K562 (cell line): ENCODE data around the gene MYO3B. TPM values are rescaled to one million over a fixed set of nuclear protein-coding genes. Genes with fewer than 3 reads are reported as not detected.

ENCODE experiments used
- ATAC-seq: fragments of 200-7000 bp; cut with Tn5 transposase; 3 replicates; pipeline ENCODE4 v1.9.1; 2020; ENCODE audit warnings: moderate library complexity
- BruUV-seq: library from RNA; stranded (reverse); fragments of 400-500 nt; replicated peaks from 2 replicates; lab custom pipeline; 2021; lab: Mats Ljungman, UMichigan
- CTCF ChIA-PET: fragments of 300-600 bp; formaldehyde crosslinking; extraction: SDS; loops from one replicate; lab custom pipeline; 2021; ENCODE audit warnings: low intra/inter-chr PET ratio; lab: Yijun Ruan, JAX
- POLR2A ChIA-PET: fragments of 300-600, 350-650 bp; sonication (Branson Sonifier 250); formaldehyde crosslinking; extraction: SDS; loops from one replicate; lab custom pipeline; 2021; ENCODE audit warnings: antibody characterized with exemption, inconsistent platforms; lab: Yijun Ruan, JAX
- DNase-seq, 4 experiments: peaks; one replicate each; pipeline versions ENCODE4 v3.0.0 to v3.0.0-alpha.2; 2011 to 2018; ENCODE audit warnings: low spot score in 3 of 4, mixed read lengths in 3 of 4; ENCODE audit errors: extremely low read depth in 1 of 4
- FAIRE-seq: peaks from 2 replicates; lab custom pipeline; 2011; peaks lifted over from hg19 to GRCh38; lab: Jason Lieb, UNC
- H2AFZ ChIP-seq: 2 replicates; pipeline ENCODE4 v1.6.0; 2011; ENCODE audit warnings: low read depth, low read length, control low read depth, inconsistent platforms
- H3K27ac ChIP-seq: fragments of 200-600 bp; 3 replicates; pipeline ENCODE4 v1.8.0; 2011; ENCODE audit warnings: low read depth, mild to moderate bottlenecking, control low read depth, inconsistent platforms, low read length, moderate library complexity, mixed read lengths; ENCODE audit errors: extremely low read depth
- H3K27me3 ChIP-seq, 2 experiments: fragments of 300-600 bp in 1 of 2; 2 replicates in 1 of 2; 3 replicates in 1 of 2; pipeline versions ENCODE4 v1.6.0 to v1.8.0; 2011; ENCODE audit warnings: inconsistent platforms in 2 of 2, low read length in 2 of 2, mild to moderate bottlenecking in 1 of 2, mixed read lengths in 1 of 2, moderate library complexity in 1 of 2; ENCODE audit not compliant: control insufficient read depth in 2 of 2, insufficient read depth in 2 of 2
- H3K36me3 ChIP-seq: fragments of 300-600 bp; 3 replicates; pipeline ENCODE4 v1.8.0; 2011; ENCODE audit warnings: mild to moderate bottlenecking, low read length, inconsistent platforms; ENCODE audit not compliant: control insufficient read depth, insufficient read depth
- H3K4me1 ChIP-seq, 2 experiments: fragments of 200-600 bp in 1 of 2; replicated peaks in 1 of 2; 2 replicates in 1 of 2; 3 replicates in 1 of 2; pipeline versions ENCODE4 v1.5.1 to v1.8.0; 2011; ENCODE audit warnings: inconsistent platforms in 2 of 2, low read length in 2 of 2, mild to moderate bottlenecking in 1 of 2, mixed read lengths in 1 of 2, moderate library complexity in 1 of 2; ENCODE audit not compliant: control insufficient read depth in 2 of 2, insufficient read depth in 2 of 2
- H3K4me2 ChIP-seq: 2 replicates; pipeline ENCODE4 v1.6.1; 2011; ENCODE audit warnings: low read length, control low read depth, inconsistent platforms, mixed read lengths; ENCODE audit not compliant: insufficient read depth
- H3K4me3 ChIP-seq: fragments of 200-600 bp; sonication (generic), shearing (Covaris generic); 2 replicates; pipeline ENCODE4 v1.5.1; 2016; ENCODE audit warnings: control low read depth, inconsistent platforms
- H3K79me2 ChIP-seq: fragments of 200-600 bp; 3 replicates; pipeline ENCODE4 v1.8.0; 2011; ENCODE audit warnings: low read length, inconsistent platforms; ENCODE audit not compliant: control insufficient read depth, insufficient read depth
- H3K9ac ChIP-seq, 2 experiments: 2 replicates each; pipeline versions ENCODE4 v1.6.0 to v1.6.1; 2011; ENCODE audit warnings: low read depth in 2 of 2, low read length in 2 of 2, control low read depth in 1 of 2, inconsistent platforms in 1 of 2, mild to moderate bottlenecking in 1 of 2, mixed read lengths in 1 of 2; ENCODE audit not compliant: insufficient read depth in 1 of 2
- H3K9me1 ChIP-seq: one replicate; pipeline ENCODE4 v1.6.0; 2011; ENCODE audit warnings: inconsistent platforms, mild to moderate bottlenecking, low read length, moderate library complexity; ENCODE audit not compliant: control insufficient read depth, insufficient read depth
- H3K9me3 ChIP-seq: replicated peaks from 2 replicates; pipeline ENCODE4 v1.5.1; 2011; ENCODE audit warnings: low read depth, low read length, inconsistent platforms; ENCODE audit not compliant: control insufficient read depth, insufficient read depth
- H4K20me1 ChIP-seq: replicated peaks from 2 replicates; pipeline ENCODE4 v1.6.1; 2011; ENCODE audit warnings: low read length, inconsistent platforms, mixed read lengths; ENCODE audit not compliant: control insufficient read depth, insufficient read depth
- HMGN3 ChIP-seq: IDR thresholded peaks from 2 replicates; pipeline ENCODE4 v1.6.1; 2011; ENCODE audit warnings: borderline replicate concordance, low read depth, mild to moderate bottlenecking, mixed read lengths, low read length; ENCODE audit not compliant: insufficient read length; ENCODE audit errors: extremely low read depth
- MEF2A ChIP-seq: IDR thresholded peaks from 2 replicates; pipeline ENCODE4 v1.6.1; 2011; ENCODE audit warnings: low read depth, mild to moderate bottlenecking, low read length, moderate library complexity; ENCODE audit not compliant: control insufficient read depth
- NCOA2 ChIP-seq, 2 experiments: fragments of 450-650 bp; IDR thresholded peaks; 2 replicates each; pipeline ENCODE4 v1.6.1; 2018; ENCODE audit warnings: mild to moderate bottlenecking in 2 of 2, moderate library complexity in 1 of 2; ENCODE audit not compliant: partially characterized antibody in 2 of 2
- OTX1 ChIP-seq: fragments of 450-650 bp; formaldehyde crosslinking; IDR thresholded peaks from 2 replicates; pipeline ENCODE4 v1.4.0; 2022; ENCODE audit warnings: mild to moderate bottlenecking
- PHB2 ChIP-seq: fragments of 450-650 bp; IDR thresholded peaks from 2 replicates; pipeline ENCODE4 v1.6.1; 2017; ENCODE audit warnings: low read depth
- ZC3H8 ChIP-seq: fragments of 450-650 bp; IDR thresholded peaks from 2 replicates; pipeline ENCODE4 v1.6.1; 2017
- ZNF197 ChIP-seq: fragments of 200-800 bp; sonication (Bioruptor generic); IDR thresholded peaks from 2 replicates; pipeline ENCODE4 v1.6.1; 2016; ENCODE audit warnings: low read depth, missing genetic modification characterization, missing compliant biosample characterization
- WGBS: fragments of 100-300 bp; shearing (Covaris generic); methylation state at CpG from one replicate; pipeline ENCODE4 v1.1.6; 2016; ENCODE audit warnings: low coverage, mixed read lengths; ENCODE audit not compliant: insufficient coverage; ENCODE audit errors: missing lambda C conversion rate; 5-methylcytosine and 5-hydroxymethylcytosine counted together
- in situ Hi-C: fragments of 300-500 bp; cut with MboI; formaldehyde crosslinking; loops from 4 replicates; pipeline ENCODE4 v1.15.0; 2018; ENCODE audit warnings: inconsistent platforms, mixed read lengths
- intact Hi-C: fragments of 100-400 bp; cut with micrococcal nuclease; formaldehyde crosslinking; loops from 2 replicates; pipeline ENCODE4 v1.14.2; 2022
- polyA plus RNA-seq, 8 experiments: library from polyadenylated mRNA; depleted of rRNA in 4 of 8; stranded (reverse) in 5 of 8; unstranded in 3 of 8; fragments of >200 nt; fragmentation: Nextera tagmentation in 2 of 8; fragmentation: Illumina TruSeq in 1 of 8; extraction: Ambion mirVana in 2 of 8; extraction: Trizol in 1 of 8; gene quantifications; 2 replicates each; pipeline versions ENCODE4 v1.2.1 to v1.2.3, GENCODE V29; 2011 to 2014; ENCODE audit warnings: inconsistent platforms in 1 of 8, missing spikeins in 1 of 8
- total RNA-seq, 7 experiments: library from RNA; depleted of rRNA in 6 of 7; stranded (reverse); fragments of >200 nt in 6 of 7; fragmentation: Illumina TruSeq in 2 of 7; extraction: Trizol in 2 of 7; gene quantifications; 2 replicates each; pipeline versions ENCODE4 v1.2.1 to v1.2.3, GENCODE V29; 2011 to 2021; ENCODE audit warnings: low replicate concordance in 1 of 7
- TF ChIP-seq, protein P1 (sequence below), 2 experiments: fragments of 450-650 bp; conservative IDR thresholded peaks; 2 replicates each; pipeline ENCODE4 v1.6.1; 2017; ENCODE audit warnings: mild to moderate bottlenecking in 2 of 2, moderate library complexity in 2 of 2
- TF ChIP-seq, protein P2 (sequence below): fragments of 150-350 bp; conservative IDR thresholded peaks from 2 replicates; pipeline ENCODE4 v1.6.1; 2014; ENCODE audit warnings: low read length

MYO3B gene
- total and polyA plus RNA-seq, 9 of the 15 experiments (the other 6 are each of a cell fraction or from before 2014, with no cell fraction given) = 2.7 to 6.5 (median 3.6) TPM

DNA sequence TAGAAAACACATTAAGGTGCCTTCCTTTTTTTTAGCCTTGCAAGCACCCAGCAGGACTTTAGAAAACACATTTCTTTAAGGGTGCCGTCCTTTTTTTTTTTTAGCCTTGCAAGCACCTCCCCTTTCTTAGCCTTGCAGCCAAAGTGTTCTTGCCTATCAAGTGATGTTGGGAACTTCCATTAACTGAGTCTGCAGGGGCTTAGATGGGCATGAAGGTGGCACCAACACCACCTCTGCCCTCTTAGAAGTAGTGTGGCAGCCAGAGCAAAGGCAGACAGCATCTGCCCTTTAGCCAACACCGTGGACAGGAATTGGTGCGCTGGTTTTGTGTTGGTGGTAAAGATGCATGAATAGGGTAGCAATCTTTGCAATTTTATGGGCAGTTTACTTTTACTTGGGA is 325.6 kb downstream of the MYO3B start:
- H3K27me3 ChIP-seq = peaks cover 13 to 23% of the 10 kb centered on the region in 2 experiments
- TF ChIP-seq, protein P1, sequence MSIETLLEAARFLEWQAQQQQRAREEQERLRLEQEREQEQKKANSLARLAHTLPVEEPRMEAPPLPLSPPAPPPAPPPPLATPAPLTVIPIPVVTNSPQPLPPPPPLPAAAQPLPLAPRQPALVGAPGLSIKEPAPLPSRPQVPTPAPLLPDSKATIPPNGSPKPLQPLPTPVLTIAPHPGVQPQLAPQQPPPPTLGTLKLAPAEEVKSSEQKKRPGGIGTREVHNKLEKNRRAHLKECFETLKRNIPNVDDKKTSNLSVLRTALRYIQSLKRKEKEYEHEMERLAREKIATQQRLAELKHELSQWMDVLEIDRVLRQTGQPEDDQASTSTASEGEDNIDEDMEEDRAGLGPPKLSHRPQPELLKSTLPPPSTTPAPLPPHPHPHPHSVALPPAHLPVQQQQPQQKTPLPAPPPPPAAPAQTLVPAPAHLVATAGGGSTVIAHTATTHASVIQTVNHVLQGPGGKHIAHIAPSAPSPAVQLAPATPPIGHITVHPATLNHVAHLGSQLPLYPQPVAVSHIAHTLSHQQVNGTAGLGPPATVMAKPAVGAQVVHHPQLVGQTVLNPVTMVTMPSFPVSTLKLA (conservative IDR thresholded peaks at IDR 0.05) = no peak
- TF ChIP-seq PHB2 (no peak), ZNF197 (no peak), MEF2A (no peak), HMGN3 (no peak), NCOA2 (IDR thresholded peaks at IDR 0.05; ENCODE audit: partially characterized antibody in 2 of 2) (no peak), OTX1 (no peak), ZC3H8 (no peak)
- TF ChIP-seq, protein P2, sequence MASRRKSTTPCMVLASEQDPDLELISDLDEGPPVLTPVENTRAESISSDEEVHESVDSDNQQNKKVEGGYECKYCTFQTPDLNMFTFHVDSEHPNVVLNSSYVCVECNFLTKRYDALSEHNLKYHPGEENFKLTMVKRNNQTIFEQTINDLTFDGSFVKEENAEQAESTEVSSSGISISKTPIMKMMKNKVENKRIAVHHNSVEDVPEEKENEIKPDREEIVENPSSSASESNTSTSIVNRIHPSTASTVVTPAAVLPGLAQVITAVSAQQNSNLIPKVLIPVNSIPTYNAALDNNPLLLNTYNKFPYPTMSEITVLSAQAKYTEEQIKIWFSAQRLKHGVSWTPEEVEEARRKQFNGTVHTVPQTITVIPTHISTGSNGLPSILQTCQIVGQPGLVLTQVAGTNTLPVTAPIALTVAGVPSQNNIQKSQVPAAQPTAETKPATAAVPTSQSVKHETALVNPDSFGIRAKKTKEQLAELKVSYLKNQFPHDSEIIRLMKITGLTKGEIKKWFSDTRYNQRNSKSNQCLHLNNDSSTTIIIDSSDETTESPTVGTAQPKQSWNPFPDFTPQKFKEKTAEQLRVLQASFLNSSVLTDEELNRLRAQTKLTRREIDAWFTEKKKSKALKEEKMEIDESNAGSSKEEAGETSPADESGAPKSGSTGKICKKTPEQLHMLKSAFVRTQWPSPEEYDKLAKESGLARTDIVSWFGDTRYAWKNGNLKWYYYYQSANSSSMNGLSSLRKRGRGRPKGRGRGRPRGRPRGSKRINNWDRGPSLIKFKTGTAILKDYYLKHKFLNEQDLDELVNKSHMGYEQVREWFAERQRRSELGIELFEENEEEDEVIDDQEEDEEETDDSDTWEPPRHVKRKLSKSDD = no peak
- H3K79me2 ChIP-seq = no peaks in the 10 kb centered on the region
- H3K4me2 ChIP-seq = no peak overlapping the region
- no peaks in the 10 kb centered on the region for H3K9me1 ChIP-seq
- BruUV-seq = no TSS peak
- H3K4me3 ChIP-seq = no peak overlapping the region
- H3K9ac ChIP-seq = no peak overlapping the region
- H3K36me3 ChIP-seq = no peaks in the 10 kb centered on the region
- no peaks in the 10 kb centered on the region for H3K9me3 ChIP-seq
- ATAC-seq = no peak
- DNase-seq = no peak
- intact Hi-C loops (no loop called here), in situ Hi-C loops (no loop called here)
- H2AFZ ChIP-seq = no peak overlapping the region
- CTCF ChIA-PET = no interaction called here
- H3K27ac ChIP-seq = no peak overlapping the region
- H3K4me1 ChIP-seq = peaks cover 0 to 5% of the 10 kb centered on the region in 2 experiments; a peak in 1 of 5 replicates
- H4K20me1 ChIP-seq = no peaks in the 10 kb centered on the region
- POLR2A ChIA-PET = no interaction called here
- 16% methylated on average over 2 of the region's 3 CpGs for WGBS
- FAIRE-seq = no peak
